ENCODE measurements around the gene EAPP. TPM values are rescaled to one million over a fixed set of nuclear protein-coding genes. Genes with fewer than 3 reads are reported as not detected.
"Not testable (repeated sequence)": the region's sequence is repeated elsewhere in the genome, so short reads cannot be mapped to it uniquely, and the experiment has no call there.

The EAPP gene
- total RNA-seq, 5 donors from 2014 or later (not counting 1 experiment from before 2014, with no cell fraction given), result 48.9 to 77.7 (median 53.6) TPM

DNA sequence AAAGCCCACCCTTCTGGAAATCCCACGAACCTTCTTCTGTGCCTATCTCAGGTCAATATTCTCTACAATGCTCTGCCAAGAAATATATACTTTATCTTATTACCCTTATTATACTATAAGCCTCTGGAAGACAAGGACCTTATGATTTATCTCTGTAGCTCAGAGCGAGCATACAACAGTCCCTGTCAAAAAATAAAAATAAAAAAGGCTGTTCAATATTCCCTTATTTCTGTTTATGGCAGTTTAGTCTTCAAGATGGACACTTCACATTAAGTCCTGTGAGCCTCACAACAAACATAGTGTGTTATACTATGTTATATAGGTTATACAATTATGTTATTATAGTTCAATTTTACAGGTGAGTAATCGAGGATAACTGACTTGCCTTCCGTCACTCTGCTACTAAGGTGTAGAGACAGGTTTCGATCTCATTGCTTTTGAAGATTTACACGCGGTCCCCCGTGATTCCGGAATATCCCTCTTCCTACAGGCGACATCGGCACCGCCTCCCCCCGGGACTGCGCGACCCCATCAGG, 562 bp downstream of the EAPP start:
- Mint-ChIP-seq H3K4me3 (peak overlapping the region; percentile 99), H3K27me3 (no peaks in the 10 kb centered on the region), H3K27ac (peak overlapping the region; percentile 97 to 99), H3K9me3 (no peaks in the 10 kb centered on the region), H3K4me1 (peaks cover 38 to 41% (median 41%) of the 10 kb centered on the region in 3 donors), H3K36me3 (peaks cover 13% of the 10 kb centered on the region)
- H3K4me3 ChIP-seq (ENCODE audit: control insufficient read depth in 1 of 2, extremely low read depth in 1 of 2, low read length in 1 of 2), result peak overlapping the region; percentile 96 to 97
- WGBS (ENCODE audit: insufficient coverage), result 0% methylated on average over 9 of the region's 15 CpGs
- H3K27ac ChIP-seq (ENCODE audit: low read length), result peak overlapping the region; percentile 90
- ATAC-seq (replicated peaks in 1 of 4), result peak in 3 of 4 experiments; percentile 24 to 33 (median 28)
- CTCF ChIA-PET, result interaction anchor here in 1 of 2 donors (0.9 kb wide), 1 partner anchor 16 kb away, joined by 3 read pairs; no protein-coding TSS in a partner anchor
- no peaks in the 10 kb centered on the region for H3K27me3 ChIP-seq (replicated peaks in 1 of 2; ENCODE audit: control insufficient read depth in 2 of 2, extremely low read depth in 1 of 2, insufficient read depth in 2 of 2, low read length in 1 of 2)
- POLR2A ChIA-PET, result interaction anchor here in 1 of 2 donors (0.5 to 1.0 kb wide), 4 partner anchors 73 to 753 kb away, joined by 3 to 5 read pairs (median 4); partner anchors contain the start of gene PSMA6
- peaks cover 0 to 31% of the 10 kb centered on the region in 2 donors for H3K36me3 ChIP-seq (ENCODE audit: control insufficient read depth in 2 of 2, extremely low read depth in 1 of 2, insufficient read depth in 1 of 2, low read length in 1 of 2)
- peaks cover 18 to 32% of the 10 kb centered on the region in 2 experiments for H3K4me1 ChIP-seq (ENCODE audit: control insufficient read depth in 1 of 2, extremely low read depth in 1 of 2, insufficient read depth in 2 of 2, low read length in 2 of 2)
- DNase-seq, result no peak
- no peaks in the 10 kb centered on the region for H3K9me3 ChIP-seq

DNA sequence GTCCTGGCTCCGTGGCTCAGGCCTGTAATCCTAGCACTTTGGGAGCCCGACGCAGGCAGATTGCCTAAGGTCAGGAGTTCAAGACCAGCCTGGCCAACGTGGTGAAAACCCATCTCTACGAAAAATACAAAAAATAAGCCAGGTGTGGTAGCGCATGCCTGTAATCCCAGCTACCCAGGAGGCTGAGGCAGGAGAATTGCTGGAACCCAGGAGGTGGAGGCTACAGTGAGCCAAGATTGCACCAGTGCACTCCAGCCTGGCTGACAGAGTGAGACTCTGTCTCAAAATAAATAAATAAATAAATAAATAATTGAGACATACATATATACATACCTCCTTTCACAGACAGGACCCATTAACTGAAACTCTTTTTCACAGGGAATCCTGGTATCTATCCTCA, 1.4 kb downstream of the EAPP start:
- not testable (repeated sequence) for DNase-seq; ATAC-seq (replicated peaks in 1 of 4); H3K27me3 ChIP-seq (replicated peaks in 1 of 2; ENCODE audit: control insufficient read depth in 2 of 2, extremely low read depth in 1 of 2, insufficient read depth in 2 of 2, low read length in 1 of 2); H3K9me3 ChIP-seq; H3K9me3 Mint-ChIP-seq; H3K27me3 Mint-ChIP-seq
- POLR2A ChIA-PET, result interaction anchor here (0.5 to 1.0 kb wide), 6 partner anchors 15 to 754 kb away, joined by 3 to 5 read pairs (median 3); partner anchors contain the start of gene PSMA6 (in 1 of the 2)
- peaks cover 19% of the 10 kb centered on the region for H3K36me3 Mint-ChIP-seq
- WGBS (ENCODE audit: insufficient coverage), result 83% methylated on average over 4 of the region's 6 CpGs
- Histone ChIP-seq H3K27ac (ENCODE audit: low read length) (peak overlapping the region; percentile 90), H3K36me3 (ENCODE audit: control insufficient read depth in 2 of 2, extremely low read depth in 1 of 2, insufficient read depth in 1 of 2, low read length in 1 of 2) (peaks cover 0 to 39% of the 10 kb centered on the region in 2 donors), H3K4me1 (ENCODE audit: control insufficient read depth in 1 of 2, extremely low read depth in 1 of 2, insufficient read depth in 2 of 2, low read length in 2 of 2) (peaks cover 18 to 32% of the 10 kb centered on the region in 2 experiments), H3K4me3 (ENCODE audit: control insufficient read depth in 1 of 2, extremely low read depth in 1 of 2, low read length in 1 of 2) (peak overlapping the region in 1 of 2 donors; percentile 96)
- H3K4me1 Mint-ChIP-seq, result peaks cover 41 to 47% (median 42%) of the 10 kb centered on the region in 3 donors
- CTCF ChIA-PET, result interaction anchor here in 1 of 2 donors (0.9 kb wide), 1 partner anchor 15 kb away, joined by 3 read pairs; no protein-coding TSS in a partner anchor
- peak overlapping the region; percentile 23 to 97 for H3K27ac Mint-ChIP-seq
- peak overlapping the region; percentile 99 for H3K4me3 Mint-ChIP-seq

DNA sequence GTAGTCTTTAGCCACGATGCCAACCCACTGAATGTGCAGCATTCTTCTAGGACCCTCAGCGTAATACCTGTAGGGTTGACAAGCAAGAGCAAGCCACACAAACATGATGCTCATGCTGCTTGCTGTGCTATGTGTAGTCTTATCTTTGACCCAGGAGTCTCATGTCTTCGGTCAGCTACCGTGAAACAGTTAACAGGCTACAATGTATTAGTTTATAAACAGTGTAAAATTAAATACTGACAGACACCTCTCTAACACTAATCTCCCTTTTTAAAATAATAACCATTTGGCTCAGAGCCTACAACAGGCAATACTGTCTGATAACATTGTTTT, 1.9 kb downstream of the EAPP start:
- ATAC-seq (replicated peaks in 1 of 4) (no peak), DNase-seq (no peak)
- H3K4me1 ChIP-seq (ENCODE audit: control insufficient read depth in 1 of 2, extremely low read depth in 1 of 2, insufficient read depth in 2 of 2, low read length in 2 of 2), result peaks cover 18 to 32% of the 10 kb centered on the region in 2 experiments
- H3K9me3 Mint-ChIP-seq, result no peaks in the 10 kb centered on the region
- H3K4me1 Mint-ChIP-seq, result peaks cover 41 to 47% (median 42%) of the 10 kb centered on the region in 3 donors
- H3K27ac Mint-ChIP-seq, result no peak overlapping the region
- POLR2A ChIA-PET, result interaction anchor here (0.6 kb wide), 2 partner anchors 15 to 75 kb away, joined by 3 read pairs; no protein-coding TSS in a partner anchor
- H3K9me3 ChIP-seq, result no peaks in the 10 kb centered on the region
- H3K4me3 ChIP-seq (ENCODE audit: control insufficient read depth in 1 of 2, extremely low read depth in 1 of 2, low read length in 1 of 2), result no peak overlapping the region
- CTCF ChIA-PET, result interaction anchor here in 1 of 2 donors (0.6 kb wide), 1 partner anchor 307 kb away, joined by 3 read pairs; no protein-coding TSS in a partner anchor
- H3K36me3 Mint-ChIP-seq, result peaks cover 19% of the 10 kb centered on the region
- peak overlapping the region; percentile 28 to 99 (median 56) for H3K4me3 Mint-ChIP-seq
- WGBS (ENCODE audit: insufficient coverage), result no CpG with 5 or more reads among the region's 4 CpGs
- peaks cover 0 to 42% of the 10 kb centered on the region in 2 donors for H3K36me3 ChIP-seq (ENCODE audit: control insufficient read depth in 2 of 2, extremely low read depth in 1 of 2, insufficient read depth in 1 of 2, low read length in 1 of 2)
- no peak overlapping the region for H3K27ac ChIP-seq (ENCODE audit: low read length)
- no peaks in the 10 kb centered on the region for H3K27me3 ChIP-seq (replicated peaks in 1 of 2; ENCODE audit: control insufficient read depth in 2 of 2, extremely low read depth in 1 of 2, insufficient read depth in 2 of 2, low read length in 1 of 2)
- H3K27me3 Mint-ChIP-seq, result no peaks in the 10 kb centered on the region

DNA sequence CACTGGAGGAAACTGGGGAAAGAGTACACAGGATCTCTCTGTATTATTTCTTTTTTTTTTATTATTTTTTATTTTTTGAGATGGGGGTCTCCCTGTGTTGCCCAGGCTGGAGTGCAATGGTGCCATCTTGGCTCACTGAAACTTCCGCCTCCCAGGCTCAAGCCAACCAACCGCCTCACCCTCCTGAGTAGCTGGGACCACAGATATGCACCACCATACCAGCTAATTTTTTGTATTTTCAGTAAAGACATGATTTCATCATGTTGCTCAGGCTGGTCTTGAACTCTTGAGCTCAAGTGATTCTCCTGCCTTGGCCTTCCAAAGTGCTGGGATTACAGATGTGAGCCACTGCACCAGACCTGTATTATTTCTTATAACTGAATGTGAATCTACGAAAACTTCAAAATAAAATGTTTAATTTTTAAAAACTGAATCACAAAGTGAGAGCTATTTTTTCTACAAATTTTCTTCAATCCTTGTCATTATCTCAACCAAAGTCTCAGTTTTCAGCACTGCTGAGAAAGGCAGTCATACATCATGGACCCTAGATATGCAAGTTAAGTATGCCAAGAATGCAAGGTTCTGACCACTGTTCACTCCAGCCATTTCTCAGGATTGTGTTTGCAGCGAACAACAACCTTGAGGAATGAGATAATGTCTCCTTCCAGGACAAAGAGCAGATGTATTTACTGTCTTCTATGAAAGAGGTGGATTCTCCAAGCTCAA, 2.4 kb downstream of the EAPP start:
- H3K4me3 ChIP-seq (ENCODE audit: control insufficient read depth in 1 of 2, extremely low read depth in 1 of 2, low read length in 1 of 2), result no peak overlapping the region
- H3K4me1 Mint-ChIP-seq, result peaks cover 41 to 47% (median 42%) of the 10 kb centered on the region in 3 donors
- no peaks in the 10 kb centered on the region for H3K9me3 Mint-ChIP-seq
- peaks cover 19% of the 10 kb centered on the region for H3K36me3 Mint-ChIP-seq
- peaks cover 3 to 46% of the 10 kb centered on the region in 2 donors for H3K36me3 ChIP-seq (ENCODE audit: control insufficient read depth in 2 of 2, extremely low read depth in 1 of 2, insufficient read depth in 1 of 2, low read length in 1 of 2)
- H3K27ac Mint-ChIP-seq, result no peak overlapping the region
- no peaks in the 10 kb centered on the region for H3K27me3 Mint-ChIP-seq
- ATAC-seq (replicated peaks in 1 of 4) (no peak), DNase-seq (no peak)
- H3K27me3 ChIP-seq (replicated peaks in 1 of 2; ENCODE audit: control insufficient read depth in 2 of 2, extremely low read depth in 1 of 2, insufficient read depth in 2 of 2, low read length in 1 of 2), result no peaks in the 10 kb centered on the region
- H3K4me1 ChIP-seq (ENCODE audit: control insufficient read depth in 1 of 2, extremely low read depth in 1 of 2, insufficient read depth in 2 of 2, low read length in 2 of 2), result peaks cover 18 to 32% of the 10 kb centered on the region in 2 experiments
- no CpG with 5 or more reads among the region's 4 CpGs for WGBS (ENCODE audit: insufficient coverage)
- ChIA-PET POLR2A (interaction anchor here (0.7 to 1.0 kb wide), 3 partner anchors 19 to 1289 kb away, joined by 3 to 10 read pairs (median 5); partner anchors contain the start of genes BRMS1L (in 1 of the 2) and FAM177A1 (in 1 of the 2)), CTCF (interaction anchor here in 1 of 2 donors (0.6 kb wide), 2 partner anchors 211 to 307 kb away, joined by 3 to 11 read pairs; no protein-coding TSS in a partner anchor)
- H3K9me3 ChIP-seq, result no peaks in the 10 kb centered on the region
- H3K4me3 Mint-ChIP-seq, result peak overlapping the region in 2 of 3 donors; percentile 28 to 99
- H3K27ac ChIP-seq (ENCODE audit: low read length), result no peak overlapping the region

DNA sequence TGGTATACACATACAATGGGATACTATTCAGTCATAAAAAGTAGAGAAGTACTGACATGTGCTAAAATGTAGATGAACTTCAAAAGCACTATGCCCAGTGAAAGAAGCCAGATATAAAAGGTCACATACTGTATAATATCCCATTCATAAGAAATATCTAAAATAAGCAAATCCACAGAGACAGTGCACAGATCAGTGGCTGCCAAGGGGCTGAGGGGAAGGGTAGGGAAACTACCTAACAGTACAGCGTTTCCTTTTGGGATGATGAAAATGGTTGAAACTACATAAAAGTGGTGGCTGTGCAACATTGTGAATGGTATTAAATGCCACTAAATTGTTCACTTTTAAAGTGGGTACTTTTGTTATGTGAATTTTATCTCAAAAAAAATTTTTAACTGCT, 11.9 kb downstream of the EAPP start:
- Mint-ChIP-seq H3K9me3 (no peaks in the 10 kb centered on the region), H3K27ac (no peak overlapping the region), H3K4me1 (peaks cover 0 to 5% (median 0%) of the 10 kb centered on the region in 3 donors), H3K4me3 (no peak overlapping the region), H3K27me3 (no peaks in the 10 kb centered on the region), H3K36me3 (peaks cover 31% of the 10 kb centered on the region)
- Histone ChIP-seq H3K27me3 (replicated peaks in 1 of 2; ENCODE audit: control insufficient read depth in 2 of 2, extremely low read depth in 1 of 2, insufficient read depth in 2 of 2, low read length in 1 of 2) (no peaks in the 10 kb centered on the region), H3K9me3 (no peaks in the 10 kb centered on the region), H3K4me1 (ENCODE audit: control insufficient read depth in 1 of 2, extremely low read depth in 1 of 2, insufficient read depth in 2 of 2, low read length in 2 of 2) (no peaks in the 10 kb centered on the region), H3K27ac (ENCODE audit: low read length) (no peak overlapping the region), H3K4me3 (ENCODE audit: control insufficient read depth in 1 of 2, extremely low read depth in 1 of 2, low read length in 1 of 2) (no peak overlapping the region), H3K36me3 (ENCODE audit: control insufficient read depth in 2 of 2, extremely low read depth in 1 of 2, insufficient read depth in 1 of 2, low read length in 1 of 2) (peaks cover 17 to 81% of the 10 kb centered on the region in 2 donors)
- WGBS (ENCODE audit: insufficient coverage), result no CpG with 5 or more reads among the region's 1 CpG
- ChIA-PET POLR2A (no interaction called here), CTCF (interaction anchor here in 1 of 2 donors (0.6 kb wide), 1 partner anchor 553 kb away, joined by 3 read pairs; no protein-coding TSS in a partner anchor)
- no peak for ATAC-seq (replicated peaks in 1 of 4)
- no peak for DNase-seq

DNA sequence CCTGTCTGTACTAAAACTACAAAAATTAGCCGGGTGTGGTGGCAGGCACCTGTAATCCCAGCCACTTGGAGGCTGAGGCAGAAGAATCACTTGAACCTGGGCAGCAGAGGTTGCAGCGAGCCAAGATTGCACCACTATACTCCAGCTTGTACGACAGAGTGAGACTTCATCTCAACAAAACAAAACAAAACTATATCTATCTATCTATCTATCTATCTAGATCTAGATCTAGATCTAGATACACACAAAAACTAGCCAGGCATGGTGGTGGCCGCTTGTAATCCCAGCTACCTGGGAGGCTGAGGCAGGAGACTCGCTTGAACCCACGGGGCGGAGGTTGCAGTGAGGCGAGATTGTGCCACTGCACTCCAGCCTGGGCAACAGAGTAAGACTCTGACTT, 15.3 kb downstream of the EAPP start:
- H3K27me3 ChIP-seq (replicated peaks in 1 of 2; ENCODE audit: control insufficient read depth in 2 of 2, extremely low read depth in 1 of 2, insufficient read depth in 2 of 2, low read length in 1 of 2); H3K4me1 ChIP-seq (ENCODE audit: control insufficient read depth in 1 of 2, extremely low read depth in 1 of 2, insufficient read depth in 2 of 2, low read length in 2 of 2); DNase-seq; CTCF ChIA-PET; H3K4me1 Mint-ChIP-seq; H3K9me3 Mint-ChIP-seq; H3K27ac ChIP-seq (ENCODE audit: low read length); POLR2A ChIA-PET; H3K4me3 ChIP-seq (ENCODE audit: control insufficient read depth in 1 of 2, extremely low read depth in 1 of 2, low read length in 1 of 2); H3K9me3 ChIP-seq; H3K27ac Mint-ChIP-seq; H3K4me3 Mint-ChIP-seq; ATAC-seq (replicated peaks in 1 of 4); H3K27me3 Mint-ChIP-seq: not testable (repeated sequence)
- 100% methylated on average over 1 of the region's 8 CpGs for WGBS (ENCODE audit: insufficient coverage)
- H3K36me3 ChIP-seq (ENCODE audit: control insufficient read depth in 2 of 2, extremely low read depth in 1 of 2, insufficient read depth in 1 of 2, low read length in 1 of 2), result peaks cover 22 to 82% of the 10 kb centered on the region in 2 donors
- H3K36me3 Mint-ChIP-seq, result peaks cover 49% of the 10 kb centered on the region

Measured in T-cell (primary cell).